ENCODE results near the gene DENND4A.
"Not testable (repeated sequence)": the region's sequence is repeated elsewhere in the genome, so short reads cannot be mapped to it uniquely, and the experiment has no call there.

DENND4A gene

GRCh38 chr15:65752151-65752700 lies 39.9 kb downstream of the DENND4A start:
- no peak for DNase-seq

GRCh38 chr15:65751431-65751830 lies 40.7 kb downstream of the DENND4A start:
- no peak for DNase-seq

GRCh38 chr15:65747265-65747664 lies 44.8 kb downstream of the DENND4A start:
- no peak for DNase-seq

GRCh38 chr15:65743637-65744252 lies 48.3 kb downstream of the DENND4A start:
- no peak for DNase-seq

GRCh38 chr15:65740148-65740547 lies 51.9 kb downstream of the DENND4A start:
- DNase-seq, result no peak

GRCh38 chr15:65738649-65739048 lies 53.4 kb downstream of the DENND4A start:
- DNase-seq, result no peak

GRCh38 chr15:65733599-65733998 lies 58.5 kb downstream of the DENND4A start:
- not testable (repeated sequence) for DNase-seq

- DNase-seq, result no peak
These were observed 59.4 kb downstream of the DENND4A start for GRCh38 chr15:65732698-65733097.

GRCh38 chr15:65731926-65732325 lies 60.2 kb downstream of the DENND4A start:
- no peak for DNase-seq

GRCh38 chr15:65730549-65731172 lies 61.4 kb downstream of the DENND4A start:
- DNase-seq, result no peak

GRCh38 chr15:65724464-65725215 lies 67.5 kb downstream of the DENND4A start:
- DNase-seq, result no peak

- no peak for DNase-seq
These were observed 68.2 kb downstream of the DENND4A start for GRCh38 chr15:65723876-65724275.

- DNase-seq, result no peak
These were observed 69.9 kb downstream of the DENND4A start for GRCh38 chr15:65722191-65722590.

- DNase-seq, result no peak
These were observed 79.7 kb downstream of the DENND4A start for GRCh38 chr15:65712415-65712814.

- DNase-seq, result no peak
These were observed 97.0 kb downstream of the DENND4A start for GRCh38 chr15:65695081-65695480.

- no peak for DNase-seq
These were observed 101.3 kb downstream of the DENND4A start for GRCh38 chr15:65690778-65691177.

- DNase-seq, result no peak
These were observed 101.9 kb downstream of the DENND4A start for GRCh38 chr15:65690173-65690572.

GRCh38 chr15:65688462-65688861 lies 103.6 kb downstream of the DENND4A start:
- DNase-seq, result no peak

- DNase-seq, result no peak
These were observed 109.6 kb downstream of the DENND4A start for GRCh38 chr15:65682404-65682911.

- no peak for DNase-seq
These were observed 111.5 kb downstream of the DENND4A start for GRCh38 chr15:65680544-65680943.

GRCh38 chr15:65676123-65676522 lies 116.0 kb downstream of the DENND4A start:
- no peak for DNase-seq

GRCh38 chr15:65675551-65675950 lies 116.5 kb downstream of the DENND4A start:
- DNase-seq, result no peak

GRCh38 chr15:65666257-65666656 lies 125.8 kb downstream of the DENND4A start:
- DNase-seq, result no peak

GRCh38 chr15:65663521-65663920 lies 128.6 kb downstream of the DENND4A start:
- DNase-seq, result no peak
